ENCODE results near the gene ZFP92. TPM values are rescaled to one million over a fixed set of nuclear protein-coding genes. Genes with fewer than 3 reads are reported as not detected.
"Not testable (repeated sequence)": the region's sequence is repeated elsewhere in the genome, so short reads cannot be mapped to it uniquely, and the experiment has no call there.

ZFP92 gene
- polyA plus RNA-seq, 5 donors = 0.78 to 1.2 (median 0.91) TPM

GRCh38 chrX:153384973-153385372 lies 26.3 kb upstream of the ZFP92 start:
- not testable (repeated sequence) for DNase-seq

- DNase-seq = no peak
These were observed 25.2 kb upstream of the ZFP92 start for GRCh38 chrX:153386097-153386496.

- no peak for DNase-seq
These were observed 23.9 kb upstream of the ZFP92 start for GRCh38 chrX:153387345-153387744.

- no peak for DNase-seq
These were observed 23.1 kb upstream of the ZFP92 start for GRCh38 chrX:153387987-153388721.

DNA sequence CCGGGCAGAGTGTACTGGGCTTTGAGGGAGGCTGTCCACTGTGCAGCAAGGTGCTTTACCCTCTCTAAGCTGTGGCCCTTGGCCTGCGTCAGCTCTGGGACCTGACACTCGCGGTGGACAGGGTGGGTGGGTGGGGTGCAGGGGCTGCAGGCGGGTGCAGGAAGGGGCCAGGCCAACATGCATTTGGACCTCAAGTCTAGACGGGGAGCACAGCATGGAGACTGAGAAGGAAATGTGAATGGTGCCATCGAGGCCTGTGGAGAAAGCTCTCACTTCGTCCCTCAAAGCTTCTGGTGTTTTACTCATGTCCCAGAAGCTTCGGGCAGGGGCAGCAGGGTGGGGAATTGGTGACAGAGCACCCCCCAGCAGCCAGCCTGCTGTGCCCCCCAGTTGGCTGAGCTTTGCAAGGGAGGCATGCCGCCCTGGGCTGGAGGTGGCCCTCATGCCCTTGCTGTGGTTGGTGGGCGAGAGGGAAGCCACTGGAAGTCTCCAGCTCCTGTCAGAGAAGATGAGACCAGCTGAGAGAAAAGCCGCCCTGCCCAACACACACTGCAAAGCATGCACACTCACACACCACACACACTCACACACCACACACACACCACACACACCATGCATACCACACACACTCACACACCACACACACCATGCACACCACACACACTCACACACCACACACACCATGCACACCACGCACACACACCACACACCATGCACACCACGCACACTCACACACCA lies 22.4 kb upstream of the ZFP92 start:
- no peak for DNase-seq

DNA sequence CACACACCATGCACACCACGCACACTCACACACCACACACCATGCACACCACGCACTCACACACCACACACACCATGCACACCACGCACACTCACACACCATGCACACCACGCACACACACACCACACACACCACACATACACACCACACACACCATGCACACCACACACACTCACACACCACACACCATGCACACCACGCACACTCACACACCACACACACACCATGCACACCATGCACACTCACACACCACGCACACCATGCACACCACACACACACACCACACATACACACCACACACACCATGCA lies 21.9 kb upstream of the ZFP92 start:
- not testable (repeated sequence) for DNase-seq

DNA sequence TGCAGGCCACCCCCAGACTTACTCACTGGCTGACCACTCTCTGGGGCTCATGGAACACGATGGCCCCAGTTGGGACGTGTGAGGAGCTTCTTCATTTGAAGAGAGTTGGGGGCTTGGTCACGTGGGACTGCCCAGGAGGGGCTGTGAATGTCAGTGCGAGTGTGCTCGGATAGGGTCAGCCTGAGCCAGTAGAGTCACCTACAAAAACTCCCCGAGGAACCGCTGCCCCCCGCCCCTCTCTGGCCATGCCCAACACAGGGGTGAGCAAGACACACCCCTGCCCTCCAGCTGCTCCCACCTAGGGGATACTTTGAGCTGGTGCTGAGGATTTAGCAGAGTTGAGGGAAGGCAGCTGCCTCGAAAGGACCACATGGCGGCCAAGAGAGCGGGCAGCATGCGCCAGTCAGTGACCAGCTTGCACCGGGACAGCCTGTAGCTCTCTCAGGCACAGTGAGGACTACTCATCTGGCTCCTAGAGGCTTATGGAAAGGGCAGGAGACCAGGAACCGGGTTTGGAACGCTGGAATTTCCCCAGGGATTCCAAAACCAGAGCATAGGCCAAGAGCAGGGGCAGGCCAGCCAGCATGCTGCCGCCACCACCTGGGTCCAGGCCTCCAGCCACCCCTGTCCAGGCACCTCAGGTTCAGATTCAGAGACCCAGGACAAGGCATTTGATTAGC lies 18.5 kb upstream of the ZFP92 start:
- DNase-seq = no peak

DNA sequence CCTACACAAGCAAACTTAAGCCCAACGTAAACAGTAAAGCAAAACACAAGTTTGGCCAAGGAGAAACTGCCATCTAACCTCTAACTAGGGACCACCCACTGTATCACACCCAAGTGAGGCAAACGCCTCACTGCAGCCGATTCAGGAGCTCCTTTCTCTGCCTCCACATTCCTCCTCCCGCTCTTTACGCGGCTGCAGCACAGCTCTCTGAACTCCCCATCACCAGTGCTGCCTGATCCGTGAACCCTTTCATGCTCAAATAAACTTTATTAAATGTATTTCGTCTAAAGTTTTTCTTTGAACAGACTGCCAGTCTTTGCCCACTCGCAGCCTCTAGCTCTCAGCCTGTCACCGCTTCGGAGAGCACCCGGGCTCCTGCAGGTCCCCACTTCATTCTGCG lies 16.7 kb upstream of the ZFP92 start:
- no peak for DNase-seq

DNA sequence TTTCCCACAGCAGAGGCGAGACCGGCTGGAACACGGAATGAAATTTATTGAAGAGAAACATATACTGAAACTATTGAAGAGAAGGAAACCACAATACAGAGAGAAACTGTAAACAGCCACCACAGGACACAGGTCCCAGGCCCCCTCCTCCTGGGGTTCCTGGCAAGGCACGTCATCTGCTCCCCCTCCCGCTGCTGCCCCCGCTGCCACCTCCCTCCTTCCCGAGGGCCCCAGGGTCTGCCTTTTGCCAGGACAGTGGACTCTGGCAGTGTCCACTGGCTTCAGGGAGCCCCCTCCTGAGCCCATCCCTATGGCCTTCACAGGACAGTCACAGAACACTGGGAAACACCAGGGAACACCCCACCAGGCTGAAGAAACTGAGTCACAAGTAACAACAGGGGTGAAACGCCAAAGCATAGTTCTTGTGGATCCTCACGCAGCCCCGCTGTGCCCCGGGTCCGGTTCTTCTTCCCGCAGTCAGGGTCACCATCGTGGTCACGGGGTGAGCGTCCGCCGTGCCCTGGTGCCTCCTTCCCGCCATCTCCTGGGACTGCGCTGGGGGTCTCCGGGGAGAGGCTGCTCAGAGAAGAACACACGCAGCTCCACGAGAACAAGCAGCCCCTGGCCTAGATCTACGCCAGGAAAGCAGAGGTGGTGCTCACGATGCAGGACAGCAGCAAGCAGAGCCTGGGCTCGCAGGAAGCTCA lies 15.5 kb upstream of the ZFP92 start:
- DNase-seq = no peak

DNA sequence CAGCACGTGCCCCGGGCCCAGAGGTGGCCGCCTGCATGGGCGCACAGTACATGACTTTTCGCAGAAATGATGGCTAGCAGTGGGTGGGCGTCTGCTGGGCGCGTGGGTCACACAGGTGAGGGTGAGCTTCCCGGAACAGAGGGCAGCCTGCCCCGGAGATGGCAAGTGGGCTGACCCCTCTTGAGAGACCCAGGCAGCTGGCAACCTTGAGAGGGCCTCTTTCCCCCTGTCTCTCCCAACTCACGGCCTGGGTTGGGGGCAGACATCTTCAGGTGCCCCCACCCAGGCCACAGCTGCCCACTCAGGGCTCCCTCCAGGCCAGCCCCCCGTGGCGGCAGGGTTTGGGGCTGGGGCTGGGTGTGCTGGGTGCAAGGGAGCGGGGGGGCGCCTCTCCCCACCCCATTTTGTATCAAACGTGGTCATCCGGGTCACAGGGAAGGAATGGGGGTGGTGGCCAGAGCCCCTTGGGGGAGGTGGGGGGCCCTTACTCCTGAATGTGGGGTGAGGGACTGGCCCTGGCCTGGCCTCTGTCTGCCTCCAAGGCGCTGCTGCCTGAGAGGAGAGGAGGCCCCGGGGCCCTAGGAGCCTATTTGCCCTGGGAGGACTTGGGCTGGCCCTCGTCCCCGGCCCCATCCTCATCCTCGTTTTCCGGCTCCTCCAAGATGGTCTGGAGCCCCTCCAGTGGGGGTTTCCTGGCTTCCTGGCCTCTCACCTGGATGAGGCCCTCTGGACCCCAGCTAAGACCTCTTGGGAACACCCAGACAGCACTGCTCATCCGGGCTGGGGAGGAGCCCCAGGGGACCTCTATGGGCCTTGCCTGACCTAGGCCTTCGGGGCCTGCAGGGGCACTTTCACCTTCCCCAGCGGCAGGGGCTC lies 14.7 kb upstream of the ZFP92 start:
- no peak for DNase-seq

- DNase-seq = no peak
These were observed 13.9 kb upstream of the ZFP92 start for GRCh38 chrX:153397256-153397960.

- DNase-seq = no peak
These were observed 12.9 kb upstream of the ZFP92 start for GRCh38 chrX:153398275-153398960.

DNA sequence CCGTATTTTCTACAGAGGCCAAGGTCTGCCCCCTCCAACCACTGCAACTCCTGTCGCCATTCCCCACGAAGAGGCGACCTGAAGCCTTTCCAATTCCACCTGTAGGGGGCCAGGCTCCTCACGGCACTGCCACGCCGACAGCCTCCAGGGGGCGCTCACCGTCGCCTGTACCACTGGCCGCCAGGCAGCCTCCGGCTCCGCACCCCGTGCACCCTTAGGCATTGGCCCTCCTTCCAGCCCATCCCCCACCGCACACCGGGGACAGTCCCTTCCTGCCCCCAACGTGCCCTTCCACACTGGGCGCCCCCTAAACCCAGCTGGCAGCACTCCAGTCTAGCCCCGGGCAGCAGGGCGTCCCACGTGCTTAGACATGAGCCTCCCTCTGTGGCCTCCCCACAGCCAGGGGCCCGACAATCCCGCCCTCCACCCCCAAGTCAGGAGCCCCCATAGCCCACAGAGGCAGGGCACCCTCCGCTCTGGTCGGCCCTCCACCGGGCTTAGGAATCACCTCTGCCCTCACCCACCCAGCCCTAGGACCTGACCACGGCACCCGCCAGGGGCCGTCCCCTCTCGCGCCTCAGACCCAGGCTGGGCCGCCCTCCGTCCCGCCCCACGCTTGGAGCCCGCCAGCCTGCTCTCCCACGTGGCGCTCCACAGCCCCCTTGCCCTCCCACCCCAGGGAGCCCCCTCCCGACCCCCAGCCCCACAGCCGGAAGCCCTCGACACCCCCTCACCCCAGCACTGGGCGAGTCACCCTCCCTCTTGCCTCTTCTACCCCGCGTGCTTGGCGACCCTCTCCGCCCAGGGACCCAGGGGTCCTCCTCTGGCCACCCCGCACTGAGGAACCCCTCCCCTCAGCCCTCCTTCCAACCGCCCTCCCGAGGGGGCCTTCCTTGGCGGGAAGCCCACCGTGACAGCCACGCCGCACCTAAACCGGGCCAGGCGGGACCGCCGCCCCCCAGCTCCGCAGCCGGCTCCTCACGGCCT lies 10.8 kb upstream of the ZFP92 start:
- DNase-seq = no peak

DNA sequence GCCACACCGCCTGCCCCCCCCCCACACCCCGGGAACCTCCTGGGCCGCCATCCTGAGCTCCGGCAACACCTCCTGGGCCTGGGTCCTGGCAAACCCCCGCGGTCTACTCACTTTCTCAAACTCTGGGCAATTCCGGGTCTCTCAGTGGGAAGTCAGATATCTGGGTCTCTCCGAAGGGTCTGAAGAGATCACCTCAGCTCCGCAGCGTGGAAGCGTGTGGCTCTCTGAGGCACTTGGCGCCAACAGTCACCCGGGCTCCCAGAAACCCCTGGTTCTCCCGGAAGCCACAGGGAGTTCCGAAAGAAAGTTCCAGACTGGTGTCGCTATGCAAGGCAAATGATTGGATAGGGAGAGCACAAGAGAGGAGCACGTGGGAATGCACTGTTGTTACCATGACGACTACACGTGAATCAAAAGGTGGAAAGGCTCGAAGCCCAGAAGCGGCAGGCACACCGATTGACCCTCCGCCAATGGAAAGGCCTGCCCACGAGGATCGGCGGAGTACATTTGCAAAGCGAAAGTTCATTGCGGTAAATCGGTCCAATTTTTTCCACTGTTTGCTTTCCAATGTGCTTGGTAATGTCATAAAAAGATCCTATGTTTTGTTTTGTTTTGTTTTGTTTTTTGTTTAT lies 10.0 kb upstream of the ZFP92 start, which contains the start of gene PNMA6E:
PNMA6E (minus strand) TSS at position 218 of the 632 bp plus-strand sequence. CDS start 2,501 bp downstream, outside the sequence.
- DNase-seq = no peak

DNA sequence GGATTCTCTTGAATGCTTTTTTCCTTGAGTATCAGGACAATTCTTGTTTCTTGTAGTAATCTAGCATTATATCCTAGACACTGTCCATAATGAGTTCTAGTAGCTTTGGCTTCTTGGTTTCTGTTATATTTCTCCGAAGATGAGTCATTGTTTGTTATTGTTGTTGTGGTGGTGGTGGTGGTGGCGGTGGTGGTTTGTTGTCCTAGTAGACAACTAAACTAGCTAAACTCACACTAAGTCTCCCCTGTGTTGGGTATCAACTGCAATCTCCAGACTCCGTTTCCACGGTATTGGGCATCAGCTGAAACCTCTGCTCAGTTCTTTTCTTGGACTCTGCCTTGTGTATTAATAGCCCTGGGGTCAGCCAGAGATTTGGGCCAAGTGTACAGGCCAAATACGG lies 6.9 kb upstream of the ZFP92 start:
- DNase-seq = not testable (repeated sequence)

- no peak for DNase-seq
These were observed 5.8 kb upstream of the ZFP92 start for GRCh38 chrX:153405426-153405825.

DNA sequence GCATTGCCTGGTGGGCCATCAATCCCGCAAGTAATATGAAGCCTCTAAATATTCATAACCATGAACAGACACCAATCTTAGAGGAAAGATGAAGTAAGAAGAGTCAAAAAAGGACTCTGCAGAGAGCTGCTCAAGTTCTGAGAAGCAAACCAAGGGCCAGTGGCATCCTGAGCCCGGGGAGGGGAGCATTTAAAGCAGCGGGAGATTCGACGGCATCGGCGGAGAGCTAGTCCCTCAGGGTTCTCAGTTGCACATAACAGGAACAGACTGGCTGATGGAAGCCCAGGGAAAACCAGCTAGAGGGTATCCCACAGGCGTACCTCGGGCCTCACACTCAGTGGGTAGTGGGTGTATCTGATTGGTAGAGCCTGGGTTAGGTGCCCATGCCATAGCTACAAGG lies 5.3 kb upstream of the ZFP92 start:
- no peak for DNase-seq

DNA sequence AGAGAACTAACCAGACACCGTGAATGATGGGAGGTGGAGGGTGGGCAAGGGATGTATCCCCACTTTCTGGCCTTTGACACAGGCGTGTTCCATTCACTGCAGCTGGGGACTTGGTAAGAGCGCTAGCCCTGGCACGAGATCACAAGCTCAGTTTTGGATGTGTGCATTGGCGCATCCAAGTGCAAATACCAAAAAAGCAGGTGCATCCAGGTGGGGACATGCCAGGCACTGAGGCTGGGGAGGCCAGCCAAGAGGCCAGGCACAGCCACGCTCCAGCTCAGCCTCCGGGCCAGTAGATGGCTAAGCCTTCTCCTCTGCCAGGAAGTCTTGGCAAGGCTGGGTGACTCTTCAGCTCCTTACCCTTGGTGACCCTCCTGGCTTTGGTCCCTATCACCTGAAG lies 4.4 kb upstream of the ZFP92 start:
- no peak for DNase-seq
